ENCODE results near the gene UBE2K.
A peak's percentile ranks its signal among the peaks of the same experiment; 100 is the strongest.
"Not testable (repeated sequence)": the region's sequence is repeated elsewhere in the genome, so short reads cannot be mapped to it uniquely, and the experiment has no call there.

UBE2K gene

GRCh38 chr4:39730072-39730471 is 32.1 kb downstream of the UBE2K start:
- DNase-seq (ENCODE audit: low read depth) = no peak

GRCh38 chr4:39731908-39732307 is 34.0 kb downstream of the UBE2K start:
- DNase-seq (ENCODE audit: low read depth) = no peak

- peak; percentile 60 for DNase-seq (ENCODE audit: low read depth)
Measured at GRCh38 chr4:39732728-39733127, 34.8 kb downstream of the UBE2K start.

GRCh38 chr4:39739591-39739990 is 41.7 kb downstream of the UBE2K start:
- not testable (repeated sequence) for DNase-seq (ENCODE audit: low read depth)

GRCh38 chr4:39741401-39741800 is 43.5 kb downstream of the UBE2K start:
- no peak for DNase-seq (ENCODE audit: low read depth)

- DNase-seq (ENCODE audit: low read depth) = no peak
Measured at GRCh38 chr4:39745920-39746319, 48.0 kb downstream of the UBE2K start.

GRCh38 chr4:39750216-39750615 is 52.3 kb downstream of the UBE2K start:
- DNase-seq (ENCODE audit: low read depth) = no peak

GRCh38 chr4:39754309-39754708 is 56.4 kb downstream of the UBE2K start:
- no peak for DNase-seq (ENCODE audit: low read depth)

GRCh38 chr4:39756159-39756558 is 58.2 kb downstream of the UBE2K start:
- no peak for DNase-seq (ENCODE audit: low read depth)

- no peak for DNase-seq (ENCODE audit: low read depth)
Measured at GRCh38 chr4:39758176-39758575, 60.2 kb downstream of the UBE2K start.

GRCh38 chr4:39759569-39759968 is 61.6 kb downstream of the UBE2K start:
- DNase-seq (ENCODE audit: low read depth) = no peak

GRCh38 chr4:39761005-39761667 is 63.2 kb downstream of the UBE2K start:
- no peak for DNase-seq (ENCODE audit: low read depth)

GRCh38 chr4:39763714-39764572 is 66.0 kb downstream of the UBE2K start:
- no peak for DNase-seq (ENCODE audit: low read depth)

GRCh38 chr4:39770005-39770404 is 72.1 kb downstream of the UBE2K start:
- DNase-seq (ENCODE audit: low read depth) = no peak

- no peak for DNase-seq (ENCODE audit: low read depth)
Measured at GRCh38 chr4:39770471-39770870, 72.5 kb downstream of the UBE2K start.

GRCh38 chr4:39770969-39771724 is 73.2 kb downstream of the UBE2K start:
- no peak for DNase-seq (ENCODE audit: low read depth)

GRCh38 chr4:39781988-39782387 is 84.1 kb downstream of the UBE2K start:
- not testable (repeated sequence) for DNase-seq (ENCODE audit: low read depth)

GRCh38 chr4:39785083-39785482 is 87.1 kb downstream of the UBE2K start:
- DNase-seq (ENCODE audit: low read depth) = no peak

- DNase-seq (ENCODE audit: low read depth) = no peak
Measured at GRCh38 chr4:39786838-39787237, 88.9 kb downstream of the UBE2K start.

- DNase-seq (ENCODE audit: low read depth) = no peak
Measured at GRCh38 chr4:39792128-39792527, 94.2 kb downstream of the UBE2K start.

- no peak for DNase-seq (ENCODE audit: low read depth)
Measured at GRCh38 chr4:39792529-39792928, 94.6 kb downstream of the UBE2K start.

- DNase-seq (ENCODE audit: low read depth) = not testable (repeated sequence)
Measured at GRCh38 chr4:39792976-39793375, 95.0 kb downstream of the UBE2K start.

- no peak for DNase-seq (ENCODE audit: low read depth)
Measured at GRCh38 chr4:39802005-39802404, 104.1 kb downstream of the UBE2K start.

All from non-pigmented ciliary epithelial cell (primary cell).